ENCODE results near the gene IL36B.
"Not testable (repeated sequence)": the region's sequence is repeated elsewhere in the genome, so short reads cannot be mapped to it uniquely, and the experiment has no call there.

IL36B gene

DNA sequence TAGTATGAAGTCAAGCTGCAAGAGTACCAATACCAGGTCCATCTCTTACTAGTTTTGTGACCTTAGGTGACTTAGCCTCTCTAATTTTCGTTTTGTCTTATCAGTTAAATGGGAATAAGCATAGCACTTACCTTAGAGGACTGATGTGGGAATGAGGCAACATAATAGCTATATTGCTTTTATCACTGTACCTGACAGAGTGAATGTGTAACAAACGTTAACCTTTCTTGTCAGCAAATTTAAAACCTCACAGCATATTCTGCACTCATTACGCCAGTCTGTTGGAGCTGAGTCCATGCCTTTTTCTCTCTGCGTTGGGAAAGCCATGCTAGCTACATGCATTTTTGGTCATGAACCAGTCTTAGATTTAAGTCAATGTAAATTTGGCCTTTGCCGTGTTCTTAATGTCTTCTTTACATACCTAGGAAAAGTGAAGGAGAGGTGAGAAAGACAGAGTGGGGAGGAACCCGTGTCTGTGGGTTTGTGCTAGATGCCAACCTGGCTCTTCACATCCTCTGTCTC is at the start of gene IL36B:
TSS of gene IL36B (minus strand) at position 472 of the 522 bp plus-strand sequence.
- no peak for DNase-seq

DNA sequence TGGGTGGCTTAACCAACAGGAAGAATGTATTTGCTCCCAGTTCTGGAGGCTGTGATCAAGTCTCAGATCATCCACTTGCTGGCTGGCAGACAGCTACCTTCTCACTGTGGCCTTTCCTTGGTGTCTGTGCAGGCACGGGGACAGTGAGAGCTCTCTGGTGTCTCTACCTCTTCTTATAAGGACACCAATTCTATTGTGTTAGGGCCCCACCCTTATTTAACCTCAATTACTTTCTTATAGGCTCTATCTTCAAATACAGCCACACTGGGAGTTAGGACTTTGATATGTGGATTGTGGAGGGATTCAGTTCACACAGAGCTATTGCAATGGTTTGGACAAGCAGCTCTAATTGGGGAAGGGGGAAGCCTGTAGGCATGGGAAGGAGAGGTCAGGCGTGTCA is 49.5 kb upstream of the IL36B start:
- DNase-seq, result no peak

GRCh38 chr2:113098532-113098931 is 45.9 kb upstream of the IL36B start:
- no peak for DNase-seq

DNA sequence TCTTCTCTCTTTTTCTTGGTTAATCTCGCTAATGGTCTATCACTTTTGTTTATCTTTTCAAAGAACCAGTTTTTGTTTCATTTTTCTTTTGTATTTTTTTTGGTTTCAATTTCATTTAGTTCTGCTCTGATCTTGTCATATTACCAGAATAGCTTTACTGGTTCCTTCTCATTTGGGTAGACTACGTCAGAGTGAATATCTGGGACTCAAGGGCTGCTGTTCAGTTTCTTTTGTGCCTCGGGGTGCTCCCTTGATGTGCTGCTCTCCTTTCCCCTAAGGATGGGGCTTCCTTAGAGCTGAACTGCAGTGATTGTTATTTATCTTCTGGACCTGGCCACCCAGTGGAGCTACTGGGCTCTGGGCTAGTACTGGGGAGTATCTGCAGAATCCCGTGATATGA is 45.4 kb upstream of the IL36B start:
- DNase-seq, result no peak

GRCh38 chr2:113096842-113097618 is 44.4 kb upstream of the IL36B start:
- DNase-seq, result not testable (repeated sequence)

DNA sequence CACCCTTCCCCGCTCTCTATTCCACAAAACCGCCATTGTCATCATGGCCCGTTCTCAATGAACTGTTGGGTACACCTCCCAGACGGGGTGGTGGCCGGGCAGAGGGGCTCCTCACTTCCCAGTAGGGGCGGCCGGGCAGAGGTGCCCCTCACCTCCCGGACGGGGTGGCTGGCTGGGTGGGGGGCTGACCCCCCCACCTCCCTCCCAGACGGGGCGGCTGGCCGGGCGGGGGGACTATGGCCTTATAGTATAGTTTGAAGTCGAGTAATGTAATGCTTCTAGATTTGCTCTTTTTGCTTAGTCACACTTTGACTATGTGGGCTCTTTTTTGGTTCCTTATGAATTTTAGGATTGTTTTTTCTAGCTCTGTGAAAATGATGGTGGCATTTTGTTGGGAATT is 43.6 kb upstream of the IL36B start:
- not testable (repeated sequence) for DNase-seq

DNA sequence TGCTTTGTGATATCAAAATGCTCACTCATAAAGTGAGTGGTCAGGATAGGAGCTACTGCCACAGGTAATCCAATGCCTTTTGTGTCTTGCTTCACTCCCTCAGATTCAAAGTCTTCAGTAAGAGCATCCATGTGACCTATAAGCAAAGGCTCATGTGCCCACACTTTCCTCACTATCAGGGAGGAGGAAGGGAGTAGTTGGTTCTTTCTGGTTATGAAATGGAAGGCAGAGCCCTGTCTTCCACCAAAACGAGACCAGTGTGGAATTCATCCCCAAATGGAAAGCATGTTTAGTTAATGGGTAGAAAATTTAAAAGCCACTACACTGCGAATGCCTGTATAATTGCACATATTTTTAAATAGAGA is 40.9 kb upstream of the IL36B start:
- DNase-seq, result no peak

GRCh38 chr2:113092864-113093612 is 40.4 kb upstream of the IL36B start:
- no peak for DNase-seq

- DNase-seq, result no peak
Measured at GRCh38 chr2:113091231-113091896, 38.7 kb upstream of the IL36B start.

GRCh38 chr2:113089916-113090315 is 37.2 kb upstream of the IL36B start:
- DNase-seq, result no peak

GRCh38 chr2:113088213-113088992 is 35.7 kb upstream of the IL36B start:
- DNase-seq, result no peak

GRCh38 chr2:113085542-113085941 is 32.9 kb upstream of the IL36B start:
- DNase-seq, result no peak

GRCh38 chr2:113084249-113085000 is 31.8 kb upstream of the IL36B start:
- no peak for DNase-seq

- no peak for DNase-seq
Measured at GRCh38 chr2:113083296-113083695, 30.6 kb upstream of the IL36B start.

DNA sequence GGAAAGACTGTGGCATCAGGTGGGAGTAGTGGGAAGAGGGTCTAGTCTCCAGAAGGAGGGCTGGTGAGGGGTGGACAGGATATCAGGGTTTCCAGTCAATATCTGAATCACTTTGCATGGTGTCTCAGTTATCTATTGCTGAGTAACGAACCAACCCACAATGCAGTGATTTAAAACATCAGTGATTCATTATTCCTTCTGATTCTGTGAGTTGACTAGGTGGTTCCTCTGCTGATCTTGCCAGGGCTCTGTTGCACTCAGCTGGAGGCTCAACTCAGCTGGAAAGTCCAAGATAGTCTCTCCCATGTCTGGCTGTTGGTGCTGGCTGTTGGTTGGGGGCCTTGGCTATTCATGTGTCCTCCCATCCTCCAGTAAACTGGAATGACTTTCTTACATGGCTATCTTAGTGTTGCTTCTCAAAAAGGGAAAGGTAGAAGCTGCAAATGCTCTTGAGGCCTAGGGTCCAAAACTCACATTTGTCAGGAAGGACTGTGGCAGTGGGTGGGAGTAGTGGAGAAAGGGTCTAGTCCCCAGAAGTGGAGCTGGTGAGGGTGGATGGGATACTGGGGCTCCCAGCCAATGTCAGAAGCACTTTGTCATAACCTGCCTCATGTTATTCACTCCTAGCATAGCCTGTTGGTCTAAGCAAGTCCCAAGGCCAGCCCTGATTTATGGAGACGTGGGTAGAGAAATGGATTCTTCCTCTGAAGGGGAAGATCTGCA is 29.0 kb upstream of the IL36B start:
- DNase-seq, result no peak

GRCh38 chr2:113080134-113080533 is 27.5 kb upstream of the IL36B start:
- DNase-seq, result no peak

- no peak for DNase-seq
Measured at GRCh38 chr2:113079131-113079530, 26.5 kb upstream of the IL36B start.

GRCh38 chr2:113078350-113078839 is 25.7 kb upstream of the IL36B start:
- no peak for DNase-seq

DNA sequence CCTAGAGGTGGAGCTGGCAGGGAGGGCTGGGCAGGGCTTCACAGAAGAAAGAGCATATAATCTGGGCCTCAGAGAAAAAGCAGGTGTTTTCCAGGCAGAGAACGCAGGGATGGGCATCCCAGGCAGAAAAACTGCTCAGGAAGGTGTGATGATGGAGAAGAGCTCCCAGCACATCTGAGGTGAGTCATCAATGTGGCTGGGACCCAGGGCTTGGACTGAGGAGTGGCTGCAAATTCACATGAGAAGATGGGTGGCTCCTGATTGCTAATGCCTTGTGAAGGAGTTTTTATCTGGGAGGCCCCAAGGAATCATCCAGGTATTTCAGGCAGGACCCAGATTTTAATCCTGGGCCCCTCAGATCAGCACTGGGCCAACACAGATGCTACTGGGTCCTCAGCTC is 25.3 kb upstream of the IL36B start:
- DNase-seq, result no peak

DNA sequence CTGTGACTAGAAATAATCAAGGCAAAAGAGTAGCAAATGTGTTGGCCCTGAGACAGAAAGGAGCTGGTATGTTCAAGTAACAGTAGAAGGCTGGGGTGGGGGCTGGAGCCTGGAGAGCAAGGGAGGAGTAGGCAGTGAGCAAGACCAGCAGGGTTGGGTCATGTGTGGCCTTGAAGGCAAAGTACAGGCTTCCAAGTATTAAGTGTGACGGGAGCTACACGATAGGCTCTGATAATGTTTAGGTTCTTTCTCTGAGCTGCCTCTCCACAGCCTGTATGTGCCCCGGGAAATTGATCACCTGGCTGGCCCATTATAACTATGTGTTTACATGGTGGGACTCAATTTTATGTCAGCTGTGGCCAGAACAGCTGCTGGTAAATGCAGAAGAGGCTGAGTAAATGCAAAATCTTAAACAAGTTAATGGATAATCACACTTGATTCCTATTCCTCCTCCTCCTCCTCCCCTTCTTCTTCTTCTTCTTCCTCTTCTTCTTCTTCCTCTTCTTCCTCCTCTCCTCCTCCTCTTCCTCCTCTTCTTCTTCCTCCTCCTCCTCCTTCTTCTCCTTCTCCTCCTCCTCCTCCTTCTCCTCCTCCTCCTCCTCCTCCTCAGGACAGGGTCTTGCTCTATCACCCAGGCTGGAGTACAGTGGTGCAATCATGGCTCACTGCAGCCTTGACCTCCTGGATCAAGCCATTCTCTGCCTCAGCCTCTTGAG is 24.4 kb upstream of the IL36B start:
- DNase-seq, result no peak
